ENCODE measurements around the gene PDE4D.

The PDE4D gene

DNA sequence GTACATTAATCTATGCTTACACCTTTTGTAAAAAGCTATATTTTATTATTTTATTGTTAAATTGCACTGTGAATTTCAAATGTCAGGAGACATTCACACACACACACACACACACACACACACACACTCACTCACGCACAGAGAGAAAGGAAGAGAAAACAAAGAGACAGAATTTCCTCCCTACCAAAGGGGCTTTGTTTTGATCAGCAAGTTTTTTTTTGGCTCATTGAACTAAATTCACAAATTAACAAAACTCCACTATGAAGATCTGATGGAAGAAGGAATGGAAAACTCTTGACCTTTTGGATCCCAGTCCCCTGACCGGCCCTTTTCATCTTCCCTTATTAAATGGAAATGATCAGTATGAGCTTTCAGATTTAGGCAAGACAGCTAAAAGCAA is 161.2 kb downstream of the PDE4D start:
- no peak for DNase-seq

DNA sequence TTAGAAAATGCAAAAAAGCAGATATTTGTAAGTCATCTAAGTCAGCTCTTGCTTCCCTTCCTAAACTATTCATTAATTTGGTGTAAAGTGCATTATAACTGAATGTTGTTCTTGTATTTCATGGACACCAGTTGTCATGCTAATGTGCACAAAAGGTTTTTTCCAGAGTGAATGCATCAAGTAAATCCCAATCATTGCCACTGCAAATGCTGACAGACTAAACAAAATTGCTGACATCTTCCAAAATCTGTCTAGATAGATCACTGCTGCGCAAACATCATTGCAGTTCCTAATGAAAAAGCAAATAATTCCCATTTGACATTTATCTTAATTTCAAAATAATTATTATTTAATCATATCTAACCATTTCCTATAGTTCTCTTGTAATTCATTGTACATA is 161.7 kb downstream of the PDE4D start:
- no peak for DNase-seq

DNA sequence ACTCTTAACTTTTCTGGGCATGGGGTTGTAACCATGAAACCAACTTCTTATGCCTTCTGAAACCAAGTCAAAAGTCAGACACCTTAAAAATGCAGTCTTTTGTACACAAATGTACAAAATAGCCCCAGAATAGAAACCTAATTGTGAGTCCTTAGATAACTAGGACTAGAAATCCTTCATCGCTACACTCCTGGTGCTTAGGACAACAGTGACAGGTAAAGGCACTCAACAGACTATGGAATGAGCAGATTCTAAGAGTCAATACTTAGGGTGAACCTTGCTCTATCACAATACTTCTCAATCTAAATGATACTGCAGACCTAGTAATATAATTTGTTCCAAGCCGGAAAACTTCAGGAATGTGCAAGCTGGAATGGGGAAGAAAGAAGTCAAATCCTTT is 163.7 kb downstream of the PDE4D start:
- DNase-seq, result no peak

DNA sequence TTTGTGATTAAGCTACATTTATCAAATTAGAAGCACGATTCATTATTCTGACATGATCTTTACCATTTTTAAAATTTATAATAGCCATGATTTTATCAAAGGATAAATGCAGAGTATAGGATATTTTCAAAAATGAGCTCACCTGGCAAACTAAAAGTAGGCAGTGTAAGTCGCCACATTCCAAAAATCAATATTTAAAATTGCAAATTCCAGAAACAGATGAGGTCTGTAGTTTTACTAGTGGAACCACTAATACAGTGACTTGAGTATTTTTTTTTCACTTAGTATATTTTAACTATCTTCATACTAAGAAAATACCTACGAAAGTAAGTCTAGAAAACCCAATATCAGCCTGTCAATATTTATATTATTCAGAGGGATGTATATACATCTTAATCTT is 164.2 kb downstream of the PDE4D start:
- no peak for DNase-seq

DNA sequence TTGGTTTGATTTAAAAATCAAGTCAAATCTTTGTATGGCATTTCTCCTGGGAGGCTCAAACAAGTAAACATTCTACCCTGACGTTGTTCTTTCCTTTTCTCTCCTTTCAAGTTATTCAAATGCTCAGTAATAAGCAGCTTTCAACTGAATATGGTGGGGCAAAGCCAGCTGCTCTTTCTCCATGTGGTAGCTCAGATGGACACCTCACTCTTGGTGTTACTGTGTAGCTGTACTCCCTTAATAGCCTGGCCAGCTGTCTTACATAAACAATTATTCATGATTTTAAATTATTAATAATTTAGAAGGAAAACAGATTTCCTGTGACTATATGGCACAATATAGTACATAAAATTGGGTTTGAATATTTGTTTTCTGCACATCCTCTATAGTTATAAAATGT is 165.2 kb downstream of the PDE4D start:
- DNase-seq, result no peak

DNA sequence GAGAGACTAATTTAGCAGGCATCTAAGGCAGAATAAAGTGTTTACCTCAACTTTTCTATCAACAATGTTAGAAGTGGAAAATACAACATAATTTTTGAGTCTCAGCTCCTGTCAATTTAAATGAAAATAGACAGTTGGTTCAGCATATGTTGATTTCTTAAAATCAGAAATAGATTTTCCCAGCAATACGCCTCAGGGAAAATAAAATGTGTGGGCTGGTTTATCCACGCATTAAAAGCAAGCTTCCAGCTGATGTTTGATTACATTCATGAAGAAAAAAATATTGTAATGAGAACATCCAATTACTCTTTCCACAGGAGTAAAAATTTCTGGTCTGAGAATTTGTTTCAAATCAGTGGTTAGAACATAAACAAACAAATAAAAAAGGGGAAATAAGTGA is 166.3 kb downstream of the PDE4D start:
- DNase-seq, result no peak

DNA sequence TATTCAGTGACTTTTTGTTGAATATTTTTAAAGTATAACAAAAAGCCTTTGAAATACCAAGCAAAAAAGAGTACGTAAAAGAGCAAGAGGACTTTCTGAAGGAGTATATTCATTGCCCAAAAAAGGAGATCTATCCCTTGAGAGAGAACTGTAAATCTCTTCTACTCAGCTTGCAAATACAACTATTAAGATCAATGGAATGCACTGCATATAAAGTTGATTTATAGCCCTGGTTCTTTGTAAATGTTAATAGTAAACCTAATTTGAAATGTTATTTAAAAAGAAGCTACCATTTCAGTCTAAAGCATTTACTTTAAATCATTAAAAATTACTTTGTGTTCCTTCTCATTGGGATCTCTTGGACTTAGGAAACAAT is 168.1 kb downstream of the PDE4D start:
- no peak for DNase-seq

DNA sequence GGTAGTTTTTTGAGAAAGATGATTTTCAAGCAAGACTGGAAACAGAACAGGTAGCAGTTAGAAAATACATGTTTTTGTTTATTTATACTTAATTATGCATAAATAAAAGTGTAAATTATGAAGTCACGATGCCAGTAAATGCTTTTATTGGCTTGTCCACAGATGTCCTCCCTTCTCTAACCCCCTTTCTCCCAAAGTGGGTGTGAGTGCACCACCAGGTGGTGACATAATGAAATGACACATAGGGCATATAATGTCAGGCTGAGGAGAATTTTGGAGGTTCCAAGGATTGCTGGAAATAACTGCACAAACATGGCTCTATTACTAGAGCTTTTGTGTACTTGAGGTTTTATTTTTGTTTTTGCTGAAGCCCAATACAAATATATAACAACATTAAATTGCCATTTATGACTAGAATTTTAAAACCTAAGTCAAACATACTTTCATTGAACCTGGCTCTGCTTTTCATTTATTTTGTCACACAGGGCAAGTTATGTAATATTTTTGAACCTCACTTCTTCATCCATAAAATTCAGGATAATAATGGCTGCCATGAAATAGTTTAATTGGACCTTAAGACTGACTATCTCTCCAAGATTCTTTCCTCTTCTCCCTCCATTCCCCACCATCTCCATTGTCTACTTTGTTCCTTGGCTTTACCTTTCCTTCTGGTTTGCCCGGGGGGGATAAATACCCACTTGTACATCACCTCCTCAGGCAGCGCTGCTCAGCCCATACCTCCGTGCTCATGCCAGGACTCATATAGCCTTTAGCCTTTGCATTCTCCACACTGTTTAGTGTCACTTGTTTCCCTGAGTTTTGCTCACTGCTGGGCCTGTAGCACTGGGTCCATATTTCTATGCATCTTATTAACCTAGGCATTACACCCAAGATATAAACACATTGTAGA is 168.8 kb downstream of the PDE4D start:
- DNase-seq, result no peak

DNA sequence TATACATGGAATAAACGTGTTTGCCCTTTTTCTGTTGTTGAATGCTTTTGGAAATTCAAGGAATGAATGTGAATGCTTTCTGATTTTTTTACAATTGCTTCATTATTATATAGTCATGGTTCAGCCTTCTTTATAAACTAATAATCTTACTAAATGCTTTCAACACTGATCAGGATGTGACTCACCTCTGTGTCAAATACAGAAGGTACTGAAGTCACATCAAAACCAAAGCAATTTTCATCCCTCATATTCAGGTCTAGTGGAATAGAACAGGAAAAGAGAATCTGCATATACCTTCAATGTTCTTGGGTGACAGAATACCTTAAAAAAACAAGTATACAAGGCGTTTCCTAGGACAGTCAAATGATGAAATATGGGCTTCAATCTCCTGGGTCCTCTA is 170.7 kb downstream of the PDE4D start:
- DNase-seq, result no peak

DNA sequence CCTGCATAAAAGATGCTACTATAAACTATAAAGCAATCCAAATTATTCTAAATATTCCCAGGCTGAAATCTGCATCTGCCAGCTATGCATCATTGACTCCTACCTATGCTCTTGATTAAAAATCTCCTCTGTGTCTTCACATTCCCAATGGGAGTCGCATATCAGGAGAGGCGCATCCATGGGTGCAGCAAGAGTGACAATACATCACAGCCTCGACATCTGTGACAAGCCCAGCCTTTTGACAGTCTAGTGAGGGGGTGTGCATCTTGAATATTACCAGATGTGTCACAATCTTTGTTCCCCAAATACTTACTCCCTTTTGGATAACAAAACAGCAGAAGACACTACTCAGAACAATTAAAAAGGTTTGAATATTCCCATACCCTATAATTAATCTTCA is 171.8 kb downstream of the PDE4D start:
- DNase-seq, result no peak

DNA sequence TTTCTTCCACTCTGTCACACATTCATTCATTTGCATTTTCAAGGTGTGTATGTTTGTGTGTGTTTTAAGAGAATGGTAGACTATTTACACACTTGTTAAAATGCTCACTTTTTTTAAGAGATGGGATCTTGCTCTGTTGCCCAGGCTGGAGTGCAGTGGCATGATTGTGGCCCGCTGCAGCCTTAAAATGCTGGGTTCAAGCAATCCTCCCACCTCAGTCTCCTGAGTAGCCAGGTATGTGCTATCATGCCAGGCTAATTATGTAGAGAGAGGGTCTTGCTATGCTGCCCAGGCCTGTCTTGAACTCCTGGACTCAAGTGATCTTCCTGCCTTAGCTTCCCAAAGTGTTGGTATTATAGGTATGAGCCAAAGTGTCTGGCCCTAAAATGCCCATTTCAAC is 173.5 kb downstream of the PDE4D start:
- DNase-seq, result no peak

DNA sequence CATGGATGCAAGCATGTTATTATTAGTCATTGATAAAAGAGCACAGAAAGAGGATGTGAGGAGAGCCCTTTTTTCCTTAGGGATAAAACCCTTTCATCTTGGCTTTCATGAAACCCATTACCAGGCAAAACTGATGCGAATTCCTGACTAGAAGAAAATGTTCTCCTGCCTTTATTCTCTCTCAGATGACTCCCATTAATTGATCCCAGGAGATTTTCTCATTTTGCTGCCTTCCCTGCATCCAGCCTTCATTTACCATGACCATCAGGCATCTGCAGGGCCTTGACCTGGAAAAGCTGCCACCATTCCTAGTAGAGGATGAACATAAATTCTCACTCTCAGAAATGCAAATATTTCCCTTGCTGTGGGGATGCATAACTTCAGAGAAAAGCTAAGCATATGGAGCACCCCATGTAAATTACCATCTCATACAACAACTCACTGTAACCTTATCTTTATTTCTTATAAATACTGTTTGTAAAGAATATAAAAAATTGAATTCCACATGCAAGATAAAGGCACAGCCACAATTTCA is 176.5 kb downstream of the PDE4D start:
- no peak for DNase-seq

DNA sequence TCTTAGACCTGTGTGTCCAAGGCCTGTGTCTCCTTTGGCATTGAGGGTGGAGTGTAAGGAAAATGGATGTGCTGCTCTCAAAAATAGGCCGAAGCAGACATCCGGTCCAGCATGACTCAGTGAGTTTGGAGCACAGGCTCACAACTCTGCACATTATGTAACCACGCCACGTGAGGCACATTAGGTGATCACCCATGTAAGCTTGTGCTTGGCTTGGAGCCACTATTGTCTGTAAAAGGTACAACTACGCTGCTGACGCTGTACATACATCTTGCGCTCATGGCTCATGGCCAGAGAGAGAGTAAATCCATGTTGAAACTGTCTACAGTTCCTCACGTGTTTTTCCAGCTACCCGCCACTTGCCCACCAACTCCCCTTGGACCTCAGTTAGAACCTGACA is 177.5 kb downstream of the PDE4D start:
- DNase-seq, result no peak

DNA sequence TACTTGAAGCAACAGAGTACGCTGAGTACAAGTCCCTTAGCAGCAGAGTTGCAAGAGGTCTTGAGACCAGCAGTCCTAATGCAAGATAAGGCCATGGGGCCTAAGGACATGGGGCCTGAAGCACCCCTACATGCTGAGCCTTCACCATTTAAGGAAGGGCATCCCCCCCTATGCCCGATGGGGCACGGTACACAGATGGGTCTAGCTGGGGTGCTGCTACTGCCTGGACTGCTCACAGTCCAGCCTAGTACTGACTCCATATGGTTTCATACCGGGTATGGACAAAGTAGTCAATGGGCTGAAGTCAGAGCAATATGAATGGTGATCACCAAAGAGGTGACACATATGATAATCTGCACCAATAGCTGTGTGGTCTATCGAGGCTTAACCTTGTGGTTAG is 178.3 kb downstream of the PDE4D start:
- DNase-seq, result no peak

DNA sequence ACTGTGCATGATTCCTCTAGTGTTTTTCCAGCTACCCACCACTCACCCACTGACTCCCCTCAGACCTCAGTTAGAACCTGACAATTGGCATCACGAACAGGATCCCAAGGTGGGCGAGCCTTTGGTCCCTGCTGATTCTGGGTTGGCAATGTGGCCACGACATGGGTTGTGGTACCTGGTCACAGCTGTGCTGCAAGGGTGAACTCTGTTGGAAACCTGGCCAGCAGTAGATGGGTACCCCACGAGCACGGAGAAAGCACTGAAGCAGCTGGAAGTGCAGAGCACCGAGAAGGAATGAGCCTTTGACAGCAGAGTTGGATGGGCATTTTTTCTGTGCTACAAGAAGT is 180.1 kb downstream of the PDE4D start:
- DNase-seq, result no peak

DNA sequence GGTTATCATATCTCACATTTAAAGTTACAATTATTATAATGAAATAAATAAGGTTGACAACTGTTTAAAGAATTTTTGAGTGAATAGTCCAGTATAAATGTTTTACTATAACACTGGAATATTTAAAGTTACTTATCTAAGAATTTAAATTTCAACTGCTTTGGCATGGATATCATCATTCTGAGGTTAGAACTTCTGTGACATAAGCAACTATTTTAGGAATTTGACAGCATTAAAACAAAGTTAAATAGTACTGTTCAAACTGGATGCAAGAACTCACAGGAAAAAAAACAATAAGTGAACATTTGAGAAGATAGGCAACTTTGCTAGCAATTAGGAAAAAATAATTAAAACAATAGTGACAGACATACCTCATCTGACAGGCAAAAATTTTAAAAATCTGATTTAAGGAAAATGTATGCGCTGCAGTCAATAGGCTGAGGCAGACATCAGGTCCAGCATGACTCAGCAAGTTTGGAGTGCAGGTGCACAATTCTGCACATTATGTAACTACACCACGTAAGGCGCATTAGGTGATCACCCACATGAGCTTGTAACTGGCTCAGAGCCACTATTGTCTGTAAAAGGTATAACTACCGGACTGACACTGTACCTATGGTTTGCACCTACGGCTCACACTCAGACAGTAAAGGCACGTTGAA is 180.6 kb downstream of the PDE4D start:
- DNase-seq, result no peak

DNA sequence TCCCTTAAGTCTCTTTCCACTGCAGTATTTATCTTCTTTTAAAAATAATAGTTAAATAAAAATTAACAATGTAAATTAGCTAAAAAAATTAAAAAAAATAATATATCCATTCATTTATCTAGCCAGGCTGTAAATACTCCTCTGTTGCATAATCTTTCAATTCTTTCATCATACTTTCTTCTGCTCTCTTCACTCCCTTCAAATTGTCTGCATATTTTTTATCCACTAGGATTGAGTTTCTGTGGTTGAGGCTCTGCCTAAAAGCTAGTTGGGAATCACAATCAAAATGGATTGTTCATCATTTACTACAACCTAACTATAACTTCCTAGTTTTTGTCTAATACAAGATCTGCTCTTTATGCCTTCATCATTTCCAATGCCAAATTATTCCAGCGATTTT is 182.2 kb downstream of the PDE4D start:
- no peak for DNase-seq

DNA sequence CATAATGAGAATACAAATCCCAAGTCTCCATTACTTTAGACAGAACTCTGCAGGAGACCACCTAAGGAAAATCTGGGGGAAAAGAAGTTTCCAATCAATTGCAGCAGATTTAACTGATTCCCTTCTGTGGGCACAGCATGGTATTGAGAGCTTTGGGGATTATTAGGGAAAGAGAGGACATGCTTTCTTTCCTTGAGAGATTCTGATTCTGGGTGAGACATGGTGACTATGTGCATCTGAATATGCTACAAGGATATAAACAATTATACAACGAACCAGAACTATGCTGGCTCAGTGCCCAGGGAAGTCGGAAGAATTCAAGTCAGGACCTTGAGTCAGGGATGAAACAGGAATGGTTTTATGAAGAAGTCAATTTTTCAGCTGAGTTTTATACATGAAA is 183.7 kb downstream of the PDE4D start:
- no peak for DNase-seq

DNA sequence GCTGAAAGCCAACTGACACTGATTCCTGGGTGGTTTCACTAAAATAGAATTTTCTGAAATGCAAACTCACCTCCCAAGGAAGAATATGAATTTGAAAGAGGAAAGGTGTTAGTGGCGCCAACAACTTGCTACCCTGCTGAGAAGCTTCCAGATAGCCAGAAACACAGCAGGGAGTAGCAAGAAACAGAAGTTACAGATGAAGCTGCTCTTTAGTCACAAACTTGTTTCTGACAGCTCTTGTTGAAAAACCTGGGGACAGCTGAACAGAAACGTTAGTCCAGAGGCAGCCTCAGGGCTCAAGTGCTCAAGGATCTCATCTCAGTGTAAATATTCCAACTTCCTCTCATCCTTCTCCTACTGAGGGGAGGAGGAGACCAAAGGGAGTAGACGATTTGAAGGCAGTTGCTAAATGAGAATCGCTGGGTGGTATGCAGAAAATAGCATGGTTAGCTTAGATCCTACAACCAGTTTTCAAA is 184.1 kb downstream of the PDE4D start:
- DNase-seq, result no peak

DNA sequence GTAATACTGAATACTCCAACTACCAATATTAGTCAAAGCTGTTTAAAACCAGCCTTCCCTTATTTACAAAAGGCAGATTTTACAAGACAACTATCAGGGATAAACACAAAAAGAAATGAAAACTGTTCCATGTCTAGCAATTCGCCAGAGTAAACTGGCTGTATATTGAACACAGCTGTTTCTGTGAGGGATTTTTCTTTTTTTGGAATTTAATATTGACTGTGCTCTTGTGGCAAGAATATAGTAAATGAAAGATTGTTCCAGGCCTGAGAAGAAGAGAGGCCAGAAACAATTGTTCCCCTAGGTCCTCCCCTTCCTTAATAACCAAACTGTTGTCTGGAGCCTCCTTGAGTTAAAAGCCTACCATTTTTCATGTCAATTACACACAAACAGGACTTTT is 188.6 kb downstream of the PDE4D start:
- no peak for DNase-seq

DNA sequence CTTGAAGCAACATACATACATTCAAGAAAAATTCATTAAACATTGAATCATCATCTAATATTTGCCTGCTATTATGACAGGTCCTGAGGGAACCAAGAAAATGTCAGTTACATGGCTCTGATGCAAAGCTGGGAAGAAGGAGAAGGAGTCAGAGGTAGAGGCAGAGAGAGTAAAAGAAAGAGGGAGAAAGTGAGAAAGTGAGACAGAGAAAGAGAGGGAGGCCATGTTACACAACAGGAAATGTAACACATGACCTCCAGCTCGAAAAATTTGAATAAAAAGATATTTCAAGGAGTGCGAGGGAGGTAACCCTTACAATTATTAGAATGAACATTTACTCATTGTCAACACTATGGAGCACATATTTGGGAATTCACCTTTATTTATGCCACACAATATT is 189.7 kb downstream of the PDE4D start:
- DNase-seq, result no peak

DNA sequence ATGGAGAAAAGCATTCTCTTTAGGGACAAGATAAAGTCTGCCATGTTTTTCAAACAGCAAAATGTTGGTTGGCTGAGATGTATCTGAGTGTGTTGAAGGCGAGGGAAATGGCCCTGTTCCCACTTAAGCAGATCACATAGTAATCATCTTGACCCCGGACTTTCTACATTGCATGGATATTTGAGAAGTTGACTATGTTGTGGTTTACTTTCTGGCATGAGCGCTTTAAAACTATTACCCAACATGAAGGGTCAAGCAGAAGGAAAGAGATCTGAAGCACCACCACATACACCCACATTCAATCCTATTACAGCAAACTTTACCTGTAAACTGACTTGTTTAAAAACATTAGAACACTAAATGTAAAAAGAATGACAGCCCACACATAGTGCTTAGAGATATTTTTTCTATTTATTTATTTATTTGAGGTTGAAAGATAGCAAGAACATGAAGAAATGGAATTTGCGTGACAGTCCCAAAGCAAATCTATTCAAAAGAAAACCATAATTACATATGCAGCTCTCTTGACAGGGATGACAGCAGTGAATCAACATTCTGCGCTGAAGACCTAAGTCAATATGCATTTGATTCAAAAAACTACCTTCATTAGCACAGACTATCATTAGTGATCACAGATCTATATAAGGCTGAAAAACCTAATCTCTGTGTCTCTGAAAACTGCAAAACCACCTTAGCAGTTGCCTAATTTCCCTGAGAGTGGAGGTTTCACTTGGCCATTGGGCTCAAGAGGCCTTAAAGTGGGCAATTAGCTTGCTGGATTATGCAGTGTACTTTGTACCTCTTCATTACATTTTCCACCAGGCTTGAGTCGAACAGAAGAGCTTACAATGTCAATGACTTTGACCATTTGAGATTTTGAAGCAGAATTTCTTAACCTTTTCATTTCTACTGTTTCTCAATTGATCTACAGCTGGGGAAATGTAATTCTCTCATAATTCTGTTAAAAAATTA is 195.0 kb downstream of the PDE4D start:
- peak; percentile 61 for DNase-seq

DNA sequence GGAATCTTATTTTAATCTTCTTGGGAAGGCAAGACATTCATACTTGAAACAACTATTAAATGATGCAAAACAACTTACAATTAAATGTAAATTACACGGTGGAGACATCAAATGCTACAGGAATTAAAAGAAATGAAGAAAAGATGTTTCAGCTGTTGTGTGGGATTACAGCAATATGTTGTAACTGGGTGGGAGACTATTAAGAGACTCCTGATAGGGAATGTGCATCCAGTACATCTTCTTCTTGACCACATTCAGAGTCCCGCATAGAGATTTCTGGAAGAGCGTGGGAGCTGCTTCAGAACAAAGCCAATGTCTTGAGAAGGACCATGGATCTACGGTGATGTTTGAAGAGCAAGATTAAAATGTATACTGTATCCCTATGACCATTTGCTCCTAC is 199.1 kb downstream of the PDE4D start:
- DNase-seq, result no peak

Measured in DMS79 (cell line).